Liver (tissue), 9 donors: ENCODE data around the gene TBC1D14. TPM values are rescaled to one million over a fixed set of nuclear protein-coding genes. Genes with fewer than 3 reads are reported as not detected.
A peak's percentile ranks its signal among the peaks of the same experiment; 100 is the strongest.

Experiments
- DNase-seq: peaks from one replicate; pipeline ENCODE4 v3.0.0-alpha.2; 2017; ENCODE audit warnings: low spot score
- H3K27ac ChIP-seq, 2 donors: one replicate each; pipeline ENCODE4 v1.7.0; 2013; ENCODE audit warnings: inconsistent platforms in 2 of 2, low read length in 2 of 2, control low read depth in 1 of 2, low read depth in 1 of 2, mild to moderate bottlenecking in 1 of 2
- H3K27me3 ChIP-seq, 4 donors: one replicate each; pipeline versions ENCODE4 v1.6.1 to v1.7.0; 2013; ENCODE audit warnings: low read length in 3 of 4, inconsistent platforms in 1 of 4, mild to moderate bottlenecking in 1 of 4, moderate library complexity in 1 of 4; ENCODE audit not compliant: control insufficient read depth in 4 of 4, insufficient read depth in 4 of 4
- H3K36me3 ChIP-seq, 4 donors: one replicate each; pipeline versions ENCODE4 v1.6.1 to v1.7.0; 2013; ENCODE audit warnings: low read length in 3 of 4, mild to moderate bottlenecking in 3 of 4, low read depth in 1 of 4, moderate library complexity in 1 of 4; ENCODE audit not compliant: control insufficient read depth in 4 of 4, insufficient read depth in 3 of 4
- H3K4me1 ChIP-seq, 4 donors: one replicate each; pipeline versions ENCODE4 v1.6.1 to v1.7.0; 2013; ENCODE audit warnings: low read length in 3 of 4, mild to moderate bottlenecking in 3 of 4, moderate library complexity in 1 of 4; ENCODE audit not compliant: control insufficient read depth in 4 of 4, insufficient read depth in 4 of 4
- H3K4me3 ChIP-seq, 3 donors: one replicate each; pipeline versions ENCODE4 v1.6.1 to v1.7.0; 2013; ENCODE audit warnings: low read length in 3 of 3, control low read depth in 1 of 3, low read depth in 1 of 3, mild to moderate bottlenecking in 1 of 3
- H3K9ac ChIP-seq, 2 donors: one replicate each; pipeline ENCODE4 v1.7.0; 2013; ENCODE audit warnings: low read length in 2 of 2, mild to moderate bottlenecking in 2 of 2, moderate library complexity in 2 of 2, control low read depth in 1 of 2, low read depth in 1 of 2
- H3K9me3 ChIP-seq, 4 donors: one replicate each; pipeline versions ENCODE4 v1.6.1 to v1.7.0; 2013; ENCODE audit warnings: low read length in 3 of 4; ENCODE audit not compliant: control insufficient read depth in 4 of 4
- ATF3 ChIP-seq: IDR thresholded peaks from 2 replicates; pipeline ENCODE4 v1.6.1; 2016; ENCODE audit warnings: antibody characterized with exemption
- CTCF ChIP-seq: fragments of 150-350 bp; IDR thresholded peaks from 2 replicates; pipeline ENCODE4 v1.5.1; 2017; ENCODE audit warnings: improper control_type of control experiment, low read depth, low read length; ENCODE audit not compliant: missing input control
- EGR1 ChIP-seq, 2 donors: IDR thresholded peaks; 2 replicates each; pipeline ENCODE4 v1.6.1; 2016 to 2018; ENCODE audit warnings: antibody characterized with exemption in 2 of 2, low read depth in 2 of 2
- FOXA1 ChIP-seq: IDR thresholded peaks from 2 replicates; pipeline ENCODE4 v1.6.1; 2016; ENCODE audit warnings: antibody characterized with exemption
- FOXA2 ChIP-seq: IDR thresholded peaks from 2 replicates; pipeline ENCODE4 v1.6.1; 2016; ENCODE audit warnings: antibody characterized with exemption
- GABPA ChIP-seq, 2 donors: IDR thresholded peaks in 1 of 2; conservative IDR thresholded peaks in 1 of 2; 2 replicates each; pipeline ENCODE4 v1.6.1; 2016; ENCODE audit warnings: antibody characterized with exemption in 2 of 2, mild to moderate bottlenecking in 1 of 2, moderate library complexity in 1 of 2
- HNF4A ChIP-seq, 2 donors: conservative IDR thresholded peaks; 2 replicates each; pipeline ENCODE4 v1.6.1; 2016; ENCODE audit warnings: antibody characterized with exemption in 2 of 2, mild to moderate bottlenecking in 2 of 2
- JUND ChIP-seq, 2 donors: IDR thresholded peaks; 2 replicates each; pipeline ENCODE4 v1.6.1; 2016; ENCODE audit warnings: antibody characterized with exemption in 2 of 2
- MAX ChIP-seq: IDR thresholded peaks from 2 replicates; pipeline ENCODE4 v1.6.1; 2016; ENCODE audit warnings: antibody characterized with exemption
- NR2F2 ChIP-seq: IDR thresholded peaks from 2 replicates; pipeline ENCODE4 v1.6.1; 2016; ENCODE audit warnings: antibody characterized with exemption
- RAD21 ChIP-seq, 2 donors: IDR thresholded peaks; 2 replicates each; pipeline ENCODE4 v1.6.1; 2016; ENCODE audit warnings: antibody characterized with exemption in 2 of 2, mild to moderate bottlenecking in 2 of 2
- REST ChIP-seq: IDR thresholded peaks from 2 replicates; pipeline ENCODE4 v1.6.1; 2016; ENCODE audit warnings: antibody characterized with exemption, mild to moderate bottlenecking
- RXRA ChIP-seq, 2 donors: IDR thresholded peaks; 2 replicates each; pipeline ENCODE4 v1.6.1; 2017 to 2018; ENCODE audit warnings: antibody characterized with exemption in 2 of 2, mild to moderate bottlenecking in 1 of 2
- SP1 ChIP-seq: IDR thresholded peaks from 2 replicates; pipeline ENCODE4 v1.6.1; 2018; ENCODE audit warnings: antibody characterized with exemption, mild to moderate bottlenecking
- TAF1 ChIP-seq: conservative IDR thresholded peaks from 2 replicates; pipeline ENCODE4 v1.6.1; 2016; ENCODE audit warnings: antibody characterized with exemption, mild to moderate bottlenecking
- YY1 ChIP-seq: IDR thresholded peaks from 2 replicates; pipeline ENCODE4 v1.6.1; 2016; ENCODE audit warnings: antibody characterized with exemption, mild to moderate bottlenecking
- ZBTB33 ChIP-seq: IDR thresholded peaks from 2 replicates; pipeline ENCODE4 v1.6.1; 2016; ENCODE audit warnings: antibody characterized with exemption
- WGBS: extraction: QIAGEN DNeasy Blood & Tissue Kit; methylation state at CpG from one replicate; pipeline ENCODE4 v1.1.7; 2013; 5-methylcytosine and 5-hydroxymethylcytosine counted together
- polyA plus RNA-seq, 2 donors: library from polyadenylated mRNA; stranded (reverse) in 1 of 2; unstranded in 1 of 2; fragments of 200-250 nt in 1 of 2; fragments of >200 nt in 1 of 2; fragmentation: Nextera tagmentation in 1 of 2; extraction: Ambion mirVana in 1 of 2; gene quantifications; one replicate each; pipeline versions ENCODE4 v1.2.1 to v1.2.3, GENCODE V29; 2013 to 2015
- total RNA-seq, 2 donors: library from RNA; depleted of rRNA; stranded (reverse); fragments of >200 nt; gene quantifications; one replicate each; pipeline ENCODE4 v1.2.3, GENCODE V29; 2014
- donor health status: healthy.
- donor health status: healthy.
- donor health status: healthy.
- donor health status: healthy.
- donor health status: healthy.

The TBC1D14 gene
- total and polyA plus RNA-seq, 4 donors, result 10.0 to 45.2 (median 22.7) TPM

- no peak for TF ChIP-seq HNF4A (conservative IDR thresholded peaks at IDR 0.05)
- no peak for TF ChIP-seq SP1
- Histone ChIP-seq H3K4me1 (peaks cover 0 to 22% (median 18%) of the 10 kb centered on the region in 4 donors), H3K36me3 (peaks cover 1 to 22% (median 11%) of the 10 kb centered on the region in 4 donors), H3K27ac (peak overlapping the region; percentile 62 to 84), H3K9ac (peak overlapping the region; percentile 23 to 25), H3K4me3 (no peak overlapping the region), H3K27me3 (no peaks in the 10 kb centered on the region), H3K9me3 (no peaks in the 10 kb centered on the region)
- DNase-seq, result no peak
- 59% methylated on average over 12 of the region's 12 CpGs for WGBS
Measured at GRCh38 chr4:7007142-7007907, 97.7 kb downstream of the TBC1D14 start.

- peaks cover 0 to 22% (median 18%) of the 10 kb centered on the region in 4 donors for H3K4me1 ChIP-seq
- TF ChIP-seq SP1 (peak; percentile 61), FOXA1 (no peak), ZBTB33 (no peak), RAD21 (IDR thresholded peaks at IDR 0.05) (peak; percentile 44 to 45), ATF3 (peak; percentile 66), GABPA (IDR thresholded peaks at IDR 0.05 in 1 of 2, conservative IDR thresholded peaks at IDR 0.05 in 1 of 2) (no peak), RXRA (IDR thresholded peaks at IDR 0.05) (peak; percentile 61 to 76), HNF4A (conservative IDR thresholded peaks at IDR 0.05) (peak; percentile 81 to 82), NR2F2 (peak; percentile 73), CTCF (no peak), MAX (peak; percentile 59), FOXA2 (peak; percentile 46), EGR1 (IDR thresholded peaks at IDR 0.05; ENCODE audit: low read depth in 2 of 2) (peak; percentile 58 to 60), TAF1 (no peak), REST (no peak), JUND (IDR thresholded peaks at IDR 0.05) (peak in 1 of 2 donors; percentile 44), YY1 (peak; percentile 21)
- H3K9me3 ChIP-seq, result no peaks in the 10 kb centered on the region
- H3K4me3 ChIP-seq, result no peak overlapping the region
- no peak for DNase-seq
- 29% methylated on average over 2 of the region's 2 CpGs for WGBS
- peak overlapping the region; percentile 62 to 84 for H3K27ac ChIP-seq
- H3K27me3 ChIP-seq, result no peaks in the 10 kb centered on the region
- peaks cover 3 to 24% (median 13%) of the 10 kb centered on the region in 4 donors for H3K36me3 ChIP-seq
- H3K9ac ChIP-seq, result peak overlapping the region in 1 of 2 donors; percentile 23
Measured at GRCh38 chr4:7007944-7008343, 98.3 kb downstream of the TBC1D14 start.
